ENCODE results near the gene GABBR2. TPM values are rescaled to one million over a fixed set of nuclear protein-coding genes. Genes with fewer than 3 reads are reported as not detected.

GABBR2 gene
- total and polyA plus RNA-seq, 9 of the 15 experiments (the other 6 are each of a cell fraction or from before 2014, with no cell fraction given): 0.15 to 1.9 (median 0.32) TPM

GRCh38 chr9:98577446-98577845 is 131.3 kb downstream of the GABBR2 start:
- Histone ChIP-seq H3K9ac (ENCODE audit: insufficient read depth in 1 of 2, low read depth in 2 of 2, low read length in 2 of 2) (no peak overlapping the region), H3K79me2 (ENCODE audit: control insufficient read depth, insufficient read depth, low read length) (no peaks in the 10 kb centered on the region), H3K4me2 (ENCODE audit: insufficient read depth, low read length) (no peak overlapping the region), H3K27ac (ENCODE audit: extremely low read depth, low read depth, low read length) (no peak overlapping the region), H3K4me3 (no peak overlapping the region), H3K36me3 (ENCODE audit: control insufficient read depth, insufficient read depth, low read length) (no peaks in the 10 kb centered on the region), H4K20me1 (replicated peaks; ENCODE audit: control insufficient read depth, insufficient read depth, low read length) (0 out of 2 replicates have a peak, but pooled peaks cover 3% of the 10 kb centered on the region), H3K4me1 (replicated peaks in 1 of 2; ENCODE audit: control insufficient read depth in 2 of 2, insufficient read depth in 2 of 2, low read length in 2 of 2) (peaks cover 12 to 21% of the 10 kb centered on the region in 2 experiments), H2AFZ (ENCODE audit: low read depth, low read length) (no peak overlapping the region), H3K9me3 (replicated peaks; ENCODE audit: control insufficient read depth, insufficient read depth, low read depth, low read length) (no peaks in the 10 kb centered on the region), H3K9me1 (ENCODE audit: control insufficient read depth, insufficient read depth, low read length) (peaks cover 3% of the 10 kb centered on the region), H3K27me3 (ENCODE audit: control insufficient read depth in 2 of 2, insufficient read depth in 2 of 2, low read length in 2 of 2) (no peaks in the 10 kb centered on the region; a peak in 1 of 5 replicates)
- CTCF ChIA-PET (ENCODE audit: low intra/inter-chr PET ratio): interaction anchor here (0.6 kb wide), 1 partner anchor 266 kb away, joined by 5 read pairs; no protein-coding TSS in a partner anchor
- TF ChIP-seq ZNF239 (CRISPR knock-in tag; IDR thresholded peaks at IDR 0.05) (no peak), HDAC3 (IDR thresholded peaks at IDR 0.05; ENCODE audit: borderline replicate concordance, partially characterized antibody) (no peak), ZFP36 (IDR thresholded peaks at IDR 0.05; ENCODE audit: low read depth, low read length, partially characterized antibody) (no peak), PHB (CRISPR knock-in tag; IDR thresholded peaks at IDR 0.05) (no peak), ZNF639 (CRISPR knock-in tag; conservative IDR thresholded peaks at IDR 0.05 in 1 of 2, IDR thresholded peaks at IDR 0.05 in 1 of 2) (no peak), ELF2 (CRISPR knock-in tag; IDR thresholded peaks at IDR 0.05) (no peak), TEAD4 (IDR thresholded peaks at IDR 0.05; ENCODE audit: low read length) (no peak), TEAD4 (CRISPR knock-in tag; IDR thresholded peaks at IDR 0.05; ENCODE audit: borderline replicate concordance) (no peak), TGIF2 (CRISPR knock-in tag; IDR thresholded peaks at IDR 0.05) (no peak), ZNF408 (CRISPR knock-in tag; IDR thresholded peaks at IDR 0.05; ENCODE audit: low read depth) (no peak), POLR3G (IDR thresholded peaks at IDR 0.05; ENCODE audit: extremely low read depth, insufficient read length, insufficient replicate concordance) (no peak)
- no peak for FAIRE-seq
- WGBS (ENCODE audit: insufficient coverage, low coverage, missing lambda C conversion rate): 67% methylated on average over 3 of the region's 3 CpGs
- DNase-seq (ENCODE audit: extremely low read depth in 1 of 4, low spot score in 3 of 4): no peak
- intact Hi-C loops (cut with micrococcal nuclease) (loop anchor here (10.0 kb wide), 1 partner anchor 263 kb away; no protein-coding TSS in a partner anchor), in situ Hi-C loops (cut with MboI) (no loop called here)
- BruUV-seq (replicated peaks): no TSS peak
- no peak for ATAC-seq
- POLR2A ChIA-PET: interaction anchor here (2.3 kb wide), 1 partner anchor 12 kb away, joined by 5 read pairs; no protein-coding TSS in a partner anchor

Data from K562 (cell line).